Measurements from ENCODE around the gene ENTHD1.
A peak's percentile ranks its signal among the peaks of the same experiment; 100 is the strongest.

Gene ENTHD1

DNA sequence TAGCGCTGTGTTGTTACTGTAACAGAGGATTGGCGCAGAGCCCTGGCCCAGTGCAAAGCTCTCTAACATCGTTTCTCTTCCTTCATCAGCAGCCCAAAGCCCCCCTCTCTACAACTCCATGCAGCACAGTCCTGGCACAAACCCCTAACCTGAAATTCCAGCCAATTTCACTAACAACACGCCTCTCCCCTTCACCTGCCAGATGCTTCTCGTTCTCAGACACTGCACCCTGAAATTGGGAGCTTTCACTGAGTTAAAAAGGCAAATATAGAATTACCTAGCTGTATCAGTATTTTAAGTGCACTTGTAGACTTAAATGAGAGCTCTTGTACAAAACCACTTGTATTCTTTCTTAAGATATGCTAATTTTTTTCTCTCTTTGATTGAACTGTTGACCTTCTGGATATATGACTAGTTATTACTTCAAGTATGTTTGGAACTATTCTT is 23.7 kb upstream of the ENTHD1 start:
- no peak overlapping the region for H3K4me3 ChIP-seq (ENCODE audit: low read length)
- TF ChIP-seq, protein P1, sequence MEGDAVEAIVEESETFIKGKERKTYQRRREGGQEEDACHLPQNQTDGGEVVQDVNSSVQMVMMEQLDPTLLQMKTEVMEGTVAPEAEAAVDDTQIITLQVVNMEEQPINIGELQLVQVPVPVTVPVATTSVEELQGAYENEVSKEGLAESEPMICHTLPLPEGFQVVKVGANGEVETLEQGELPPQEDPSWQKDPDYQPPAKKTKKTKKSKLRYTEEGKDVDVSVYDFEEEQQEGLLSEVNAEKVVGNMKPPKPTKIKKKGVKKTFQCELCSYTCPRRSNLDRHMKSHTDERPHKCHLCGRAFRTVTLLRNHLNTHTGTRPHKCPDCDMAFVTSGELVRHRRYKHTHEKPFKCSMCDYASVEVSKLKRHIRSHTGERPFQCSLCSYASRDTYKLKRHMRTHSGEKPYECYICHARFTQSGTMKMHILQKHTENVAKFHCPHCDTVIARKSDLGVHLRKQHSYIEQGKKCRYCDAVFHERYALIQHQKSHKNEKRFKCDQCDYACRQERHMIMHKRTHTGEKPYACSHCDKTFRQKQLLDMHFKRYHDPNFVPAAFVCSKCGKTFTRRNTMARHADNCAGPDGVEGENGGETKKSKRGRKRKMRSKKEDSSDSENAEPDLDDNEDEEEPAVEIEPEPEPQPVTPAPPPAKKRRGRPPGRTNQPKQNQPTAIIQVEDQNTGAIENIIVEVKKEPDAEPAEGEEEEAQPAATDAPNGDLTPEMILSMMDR (conservative IDR thresholded peaks at IDR 0.05; ENCODE audit: low read depth, low read length), result no peak
- DNase-seq (ENCODE audit: low read depth), result no peak

DNA sequence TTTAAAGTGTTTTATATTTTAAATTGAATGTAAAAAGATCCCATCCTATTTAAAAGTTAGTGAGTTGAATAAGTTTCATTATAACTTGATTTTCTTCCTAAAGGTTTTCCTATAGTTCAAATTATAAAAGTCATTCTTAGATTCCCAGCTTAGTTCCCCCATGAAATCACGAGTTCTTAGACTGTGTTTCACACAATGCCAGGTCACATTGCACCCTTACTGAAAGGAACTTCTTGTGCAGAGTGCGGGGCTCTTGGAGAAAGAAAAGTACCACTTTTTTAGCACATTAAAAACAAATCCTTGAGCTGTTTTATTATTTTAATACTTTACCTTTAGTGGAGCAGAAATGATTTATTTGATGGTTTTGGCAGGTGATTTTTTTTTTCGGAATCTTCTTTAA is 22.9 kb upstream of the ENTHD1 start:
- TF ChIP-seq, protein P1 (conservative IDR thresholded peaks at IDR 0.05; ENCODE audit: low read depth, low read length), result no peak
- no peak overlapping the region for H3K4me3 ChIP-seq (ENCODE audit: low read length)
- DNase-seq (ENCODE audit: low read depth), result no peak

DNA sequence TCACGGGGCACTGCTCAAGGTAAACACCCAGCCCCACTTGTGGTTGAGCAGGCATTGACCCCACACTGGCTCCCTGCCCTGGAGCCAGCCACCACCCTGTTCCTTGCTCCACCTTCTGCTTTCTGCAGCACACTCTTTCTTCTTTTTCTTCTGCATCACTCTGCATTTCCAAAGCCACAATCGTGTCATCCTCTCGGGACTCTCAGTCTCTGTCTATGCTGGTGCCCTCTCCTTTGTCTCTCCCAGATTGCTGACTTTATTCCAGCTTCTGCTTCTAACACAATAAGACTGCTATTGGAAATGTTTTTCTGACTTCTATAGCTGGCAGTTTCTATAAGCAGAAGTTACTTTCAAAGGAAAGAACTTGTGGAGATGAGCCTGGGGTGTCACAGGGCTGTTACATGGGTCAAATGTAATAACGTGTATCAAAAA is 21.8 kb upstream of the ENTHD1 start:
- no peak overlapping the region for H3K4me3 ChIP-seq (ENCODE audit: low read length)
- no peak for DNase-seq (ENCODE audit: low read depth)
- TF ChIP-seq, protein P1 (conservative IDR thresholded peaks at IDR 0.05; ENCODE audit: low read depth, low read length), result no peak

DNA sequence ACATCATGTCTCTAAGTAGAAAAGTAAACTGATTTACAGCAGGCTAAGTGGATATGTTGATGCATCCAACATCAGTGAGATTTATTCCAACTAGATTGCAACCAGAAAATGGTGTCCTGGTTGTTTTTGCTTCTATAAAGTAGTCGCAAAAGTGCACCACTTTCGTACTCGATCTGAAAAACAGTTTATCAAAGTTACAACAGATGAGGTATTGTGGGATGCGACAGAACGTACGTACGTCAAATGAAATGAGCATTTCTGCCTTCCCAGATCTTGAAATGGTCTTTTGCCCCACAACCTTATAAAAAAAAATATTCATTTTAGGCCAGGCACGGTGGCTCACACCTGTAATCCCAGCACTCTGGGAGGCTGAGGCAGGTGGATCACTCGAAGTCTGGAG is 21.0 kb upstream of the ENTHD1 start:
- DNase-seq (ENCODE audit: low read depth), result no peak

DNA sequence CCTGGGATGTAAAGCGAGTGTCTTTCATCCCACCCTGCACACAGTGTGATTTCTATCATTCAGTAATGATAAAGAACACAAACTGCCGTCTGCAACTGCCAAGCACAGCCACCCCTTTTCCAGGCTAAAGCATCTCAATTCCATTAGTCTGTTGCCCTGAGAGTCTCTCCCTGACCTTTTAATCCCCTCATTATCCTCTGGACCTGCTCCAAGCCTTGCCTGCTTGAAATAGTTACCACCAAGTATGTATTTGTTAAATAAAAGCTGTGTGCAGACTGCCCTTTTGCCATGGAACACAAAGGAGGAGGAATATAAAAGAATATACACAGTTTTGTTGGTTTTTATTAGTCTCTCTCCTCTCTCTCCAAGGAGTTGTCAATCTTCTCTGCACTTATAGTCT is 20.3 kb upstream of the ENTHD1 start:
- H3K4me3 ChIP-seq (ENCODE audit: low read length), result no peak overlapping the region
- TF ChIP-seq, protein P1 (conservative IDR thresholded peaks at IDR 0.05; ENCODE audit: low read depth, low read length), result no peak
- peak; percentile 57 for DNase-seq (ENCODE audit: low read depth)

More for the DNA sequence above, 21.0 kb upstream of the ENTHD1 start:
- H3K4me3 ChIP-seq (ENCODE audit: low read length), result no peak overlapping the region
- TF ChIP-seq, protein P1 (conservative IDR thresholded peaks at IDR 0.05; ENCODE audit: low read depth, low read length), result no peak

DNA sequence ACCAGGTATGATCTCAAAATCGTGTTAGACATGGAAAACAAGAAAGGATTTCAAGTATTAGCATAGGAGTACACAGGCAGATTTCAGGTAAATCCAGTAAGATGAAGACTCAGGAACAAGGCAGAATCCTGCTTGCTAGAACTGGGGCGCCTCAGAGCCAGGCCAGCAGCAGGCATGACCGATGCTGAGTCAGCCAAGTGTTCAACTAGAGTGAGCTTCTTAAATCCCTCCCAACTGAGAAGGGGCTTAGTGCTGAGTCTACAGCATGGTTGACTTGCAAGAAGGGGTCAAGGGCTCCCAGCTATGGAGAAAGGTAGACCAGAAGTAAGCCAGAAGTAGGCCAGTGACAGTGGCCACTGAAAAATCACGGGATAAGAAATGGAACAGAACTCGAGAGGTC is 19.8 kb upstream of the ENTHD1 start:
- peak; percentile 36 for DNase-seq (ENCODE audit: low read depth)
- no peak overlapping the region for H3K4me3 ChIP-seq (ENCODE audit: low read length)
- TF ChIP-seq, protein P1 (conservative IDR thresholded peaks at IDR 0.05; ENCODE audit: low read depth, low read length), result no peak

DNA sequence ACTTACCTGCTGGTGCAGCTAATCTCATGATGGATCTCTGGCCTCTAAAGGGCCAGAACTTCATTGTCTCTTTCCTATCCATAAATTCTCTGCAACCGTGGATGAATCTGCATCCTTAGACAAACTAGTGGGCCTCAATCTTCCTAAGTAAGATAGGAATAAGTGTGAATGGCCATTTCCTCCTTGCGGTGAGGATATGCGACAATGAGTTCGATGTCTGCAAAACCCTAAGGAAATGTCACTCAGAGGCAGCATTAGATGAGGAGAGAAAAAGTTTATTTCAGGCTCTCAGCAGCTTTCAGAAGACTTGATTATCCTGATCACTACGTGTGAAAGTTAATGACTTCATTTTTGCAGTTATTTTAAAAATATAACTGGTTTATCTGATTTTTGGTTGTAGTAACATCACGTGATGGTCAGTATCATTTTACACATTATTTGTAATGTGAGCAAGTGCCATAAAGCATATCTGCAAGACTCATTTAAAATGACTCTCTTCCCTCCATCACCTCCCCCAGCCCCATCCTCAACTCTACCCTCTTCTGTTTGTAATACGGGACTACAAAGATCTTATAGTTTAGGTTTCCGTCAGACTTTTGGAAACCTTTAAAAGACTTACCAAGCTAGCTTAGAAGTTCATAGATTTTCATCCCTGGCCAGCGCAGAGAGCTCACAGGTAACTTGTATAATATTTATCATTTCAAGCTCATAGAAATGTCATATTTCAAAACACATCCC is 17.5 kb upstream of the ENTHD1 start:
- TF ChIP-seq, protein P1 (conservative IDR thresholded peaks at IDR 0.05; ENCODE audit: low read depth, low read length), result no peak
- H3K4me3 ChIP-seq (ENCODE audit: low read length), result no peak overlapping the region
- DNase-seq (ENCODE audit: low read depth), result no peak

All from retinal pigment epithelial cell (primary cell).